Panc1 (cell line): ENCODE data around the gene ALG9. TPM values are rescaled to one million over a fixed set of nuclear protein-coding genes. Genes with fewer than 3 reads are reported as not detected.

Experiments used
- ATAC-seq: fragments of 200-7000 bp; cut with Tn5 transposase; 2 replicates; pipeline ENCODE4 v1.9.1; 2020; ENCODE audit warnings: mild to moderate bottlenecking, moderate library complexity
- BruUV-seq: library from RNA; stranded (reverse); fragments of 400-500 nt; replicated peaks from 2 replicates; lab custom pipeline; 2021; lab: Mats Ljungman, UMichigan
- CTCF ChIA-PET: fragments of 300-600 bp; sonication (Branson Sonifier 250); formaldehyde crosslinking; loops from one replicate; lab custom pipeline; 2022; ENCODE audit warnings: antibody characterized with exemption; lab: Charles Lee
- POLR2A ChIA-PET: fragments of 300-600 bp; sonication (Branson Sonifier 250); formaldehyde crosslinking; loops from one replicate; lab custom pipeline; 2022; ENCODE audit warnings: antibody characterized with exemption; lab: Charles Lee
- DNase-seq: peaks from one replicate; pipeline ENCODE4 v3.0.0-alpha.2; 2010; ENCODE audit warnings: low read depth, low spot score
- H3K27ac ChIP-seq: 2 replicates; pipeline ENCODE4 v1.5.1; 2011; ENCODE audit warnings: mild to moderate bottlenecking, low read length, inconsistent platforms
- H3K27me3 ChIP-seq: fragments of 200-500 bp; sonication (Bioruptor generic); 2 replicates; pipeline ENCODE4 v1.6.0; 2014; ENCODE audit warnings: low read length, inconsistent platforms; ENCODE audit not compliant: control insufficient read depth, insufficient read depth
- H3K36me3 ChIP-seq: fragments of 200-500 bp; sonication (Bioruptor generic); 2 replicates; pipeline ENCODE4 v1.5.1; 2014; ENCODE audit warnings: inconsistent platforms, mild to moderate bottlenecking, low read length, moderate library complexity; ENCODE audit not compliant: control insufficient read depth, insufficient read depth
- H3K4me1 ChIP-seq: 2 replicates; pipeline ENCODE4 v1.5.1; 2011; ENCODE audit warnings: inconsistent platforms, mild to moderate bottlenecking, low read length, moderate library complexity; ENCODE audit not compliant: control insufficient read depth, insufficient read depth
- H3K4me3 ChIP-seq, 2 experiments: 2 replicates each; pipeline ENCODE4 v1.5.1; 2011 to 2012; ENCODE audit warnings: low read depth in 2 of 2, low read length in 2 of 2, mild to moderate bottlenecking in 2 of 2, inconsistent platforms in 1 of 2, moderate library complexity in 1 of 2
- H3K9me3 ChIP-seq: fragments of 200-500 bp; sonication (Bioruptor generic); 2 replicates; pipeline ENCODE4 v1.5.1; 2014; ENCODE audit warnings: low read depth, mild to moderate bottlenecking, inconsistent platforms, low read length, moderate library complexity; ENCODE audit not compliant: control insufficient read depth, insufficient read depth
- POLR2AphosphoS5 ChIP-seq: IDR thresholded peaks from 2 replicates; pipeline ENCODE4 v1.6.1; 2012; ENCODE audit warnings: mild to moderate bottlenecking, low read depth, low read length, moderate library complexity
- SIN3A ChIP-seq: IDR thresholded peaks from 2 replicates; pipeline ENCODE4 v1.6.1; 2012; ENCODE audit warnings: low read depth, mild to moderate bottlenecking, low read length, moderate library complexity, borderline replicate concordance; ENCODE audit not compliant: insufficient read depth
- TCF7L2 ChIP-seq: IDR thresholded peaks from 2 replicates; pipeline ENCODE4 v1.6.1; 2011; ENCODE audit warnings: mild to moderate bottlenecking, low read depth, low read length, inconsistent platforms
- in situ Hi-C: cut with HindIII; loops from 2 replicates; pipeline ENCODE4 v1.10.0; 2016; ENCODE audit warnings: low sequenced_read_pairs, low pct_unique_long_range_greater_than_20kb
- intact Hi-C: fragments of 100-400 bp; cut with micrococcal nuclease; formaldehyde crosslinking; loops from one replicate; pipeline ENCODE4 v1.10.0; 2022; ENCODE audit not compliant: unreplicated experiment
- total RNA-seq: library from RNA; stranded (reverse); gene quantifications from one replicate; pipeline ENCODE4 v1.2.1, GENCODE V29; 2021; ENCODE audit not compliant: unreplicated experiment
- TF ChIP-seq, protein P1 (sequence below): fragments of 450-650 bp; IDR thresholded peaks from 2 replicates; pipeline ENCODE4 v1.5.1; 2017; ENCODE audit warnings: mild to moderate bottlenecking
- TF ChIP-seq, protein P2 (sequence below), 2 experiments: IDR thresholded peaks; 2 replicates each; pipeline ENCODE4 v1.6.1; 2011 to 2012; ENCODE audit warnings: low read depth in 2 of 2, control low read depth in 1 of 2, low read length in 1 of 2, mild to moderate bottlenecking in 1 of 2, moderate library complexity in 1 of 2; ENCODE audit not compliant: insufficient read depth in 1 of 2

ALG9 gene
- total RNA-seq, 1 experiment from 2014 or later: 27.1 TPM

DNA sequence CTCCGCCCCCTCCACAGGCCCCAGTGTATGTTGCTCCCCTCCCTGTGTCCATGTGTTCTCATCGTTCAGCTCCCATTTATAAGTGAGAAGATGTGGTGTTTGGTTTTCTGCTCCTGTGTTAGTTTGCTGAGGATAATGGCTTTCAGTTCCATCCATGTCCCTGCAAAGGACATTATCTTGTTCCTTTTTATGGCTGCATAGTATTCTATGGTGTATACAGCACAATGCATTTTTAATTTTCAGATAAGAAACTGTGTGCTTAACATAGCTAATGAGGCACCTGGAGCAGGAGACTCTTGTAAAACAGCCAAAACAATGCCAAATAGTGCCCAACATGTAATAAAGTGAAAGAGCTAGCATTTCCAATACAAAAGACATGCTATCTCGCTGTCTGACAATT, 21.8 kb downstream of the ALG9 start:
- Histone ChIP-seq H3K27ac (no peak overlapping the region), H3K9me3 (no peaks in the 10 kb centered on the region), H3K4me1 (no peaks in the 10 kb centered on the region), H3K36me3 (peaks cover 7% of the 10 kb centered on the region; the same call in 1 of the 2 replicates), H3K4me3 (no peak overlapping the region), H3K27me3 (no peaks in the 10 kb centered on the region)
- ChIA-PET CTCF (no interaction called here), POLR2A (no interaction called here)
- BruUV-seq: no TSS peak
- TF ChIP-seq, protein P1, sequence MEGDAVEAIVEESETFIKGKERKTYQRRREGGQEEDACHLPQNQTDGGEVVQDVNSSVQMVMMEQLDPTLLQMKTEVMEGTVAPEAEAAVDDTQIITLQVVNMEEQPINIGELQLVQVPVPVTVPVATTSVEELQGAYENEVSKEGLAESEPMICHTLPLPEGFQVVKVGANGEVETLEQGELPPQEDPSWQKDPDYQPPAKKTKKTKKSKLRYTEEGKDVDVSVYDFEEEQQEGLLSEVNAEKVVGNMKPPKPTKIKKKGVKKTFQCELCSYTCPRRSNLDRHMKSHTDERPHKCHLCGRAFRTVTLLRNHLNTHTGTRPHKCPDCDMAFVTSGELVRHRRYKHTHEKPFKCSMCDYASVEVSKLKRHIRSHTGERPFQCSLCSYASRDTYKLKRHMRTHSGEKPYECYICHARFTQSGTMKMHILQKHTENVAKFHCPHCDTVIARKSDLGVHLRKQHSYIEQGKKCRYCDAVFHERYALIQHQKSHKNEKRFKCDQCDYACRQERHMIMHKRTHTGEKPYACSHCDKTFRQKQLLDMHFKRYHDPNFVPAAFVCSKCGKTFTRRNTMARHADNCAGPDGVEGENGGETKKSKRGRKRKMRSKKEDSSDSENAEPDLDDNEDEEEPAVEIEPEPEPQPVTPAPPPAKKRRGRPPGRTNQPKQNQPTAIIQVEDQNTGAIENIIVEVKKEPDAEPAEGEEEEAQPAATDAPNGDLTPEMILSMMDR: no peak
- TF ChIP-seq, protein P2, sequence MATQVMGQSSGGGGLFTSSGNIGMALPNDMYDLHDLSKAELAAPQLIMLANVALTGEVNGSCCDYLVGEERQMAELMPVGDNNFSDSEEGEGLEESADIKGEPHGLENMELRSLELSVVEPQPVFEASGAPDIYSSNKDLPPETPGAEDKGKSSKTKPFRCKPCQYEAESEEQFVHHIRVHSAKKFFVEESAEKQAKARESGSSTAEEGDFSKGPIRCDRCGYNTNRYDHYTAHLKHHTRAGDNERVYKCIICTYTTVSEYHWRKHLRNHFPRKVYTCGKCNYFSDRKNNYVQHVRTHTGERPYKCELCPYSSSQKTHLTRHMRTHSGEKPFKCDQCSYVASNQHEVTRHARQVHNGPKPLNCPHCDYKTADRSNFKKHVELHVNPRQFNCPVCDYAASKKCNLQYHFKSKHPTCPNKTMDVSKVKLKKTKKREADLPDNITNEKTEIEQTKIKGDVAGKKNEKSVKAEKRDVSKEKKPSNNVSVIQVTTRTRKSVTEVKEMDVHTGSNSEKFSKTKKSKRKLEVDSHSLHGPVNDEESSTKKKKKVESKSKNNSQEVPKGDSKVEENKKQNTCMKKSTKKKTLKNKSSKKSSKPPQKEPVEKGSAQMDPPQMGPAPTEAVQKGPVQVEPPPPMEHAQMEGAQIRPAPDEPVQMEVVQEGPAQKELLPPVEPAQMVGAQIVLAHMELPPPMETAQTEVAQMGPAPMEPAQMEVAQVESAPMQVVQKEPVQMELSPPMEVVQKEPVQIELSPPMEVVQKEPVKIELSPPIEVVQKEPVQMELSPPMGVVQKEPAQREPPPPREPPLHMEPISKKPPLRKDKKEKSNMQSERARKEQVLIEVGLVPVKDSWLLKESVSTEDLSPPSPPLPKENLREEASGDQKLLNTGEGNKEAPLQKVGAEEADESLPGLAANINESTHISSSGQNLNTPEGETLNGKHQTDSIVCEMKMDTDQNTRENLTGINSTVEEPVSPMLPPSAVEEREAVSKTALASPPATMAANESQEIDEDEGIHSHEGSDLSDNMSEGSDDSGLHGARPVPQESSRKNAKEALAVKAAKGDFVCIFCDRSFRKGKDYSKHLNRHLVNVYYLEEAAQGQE (IDR thresholded peaks at IDR 0.05; ENCODE audit: insufficient read depth in 1 of 2, low read depth in 2 of 2, low read length in 1 of 2): no peak
- no peak for TF ChIP-seq POLR2AphosphoS5
- TF ChIP-seq SIN3A: no peak
- TF ChIP-seq TCF7L2: no peak
- in situ Hi-C loops (no loop called here), intact Hi-C loops (no loop called here)
- no peak for DNase-seq
- no peak for ATAC-seq

DNA sequence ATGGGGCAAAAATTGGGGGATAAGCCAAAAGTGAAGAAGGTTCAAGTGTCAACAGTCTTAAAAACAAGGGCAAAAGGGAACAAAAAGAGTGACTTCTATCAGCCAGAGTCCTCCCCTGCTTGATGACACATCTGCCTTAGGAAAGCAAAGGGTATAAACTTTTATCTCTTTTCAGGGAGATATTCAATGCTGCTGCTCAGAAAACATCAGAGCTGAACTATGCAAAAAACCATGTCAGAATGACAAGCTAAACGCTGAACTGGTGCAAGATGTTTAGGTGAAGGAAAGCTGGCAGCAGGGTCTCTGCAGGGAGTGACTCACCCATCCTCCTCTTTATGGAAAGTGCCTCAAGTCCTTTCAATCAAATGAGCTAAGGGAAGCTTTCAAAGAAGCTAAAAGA, 24.7 kb downstream of the ALG9 start:
- TF ChIP-seq TCF7L2: no peak
- TF ChIP-seq, protein P2 (IDR thresholded peaks at IDR 0.05; ENCODE audit: insufficient read depth in 1 of 2, low read depth in 2 of 2, low read length in 1 of 2): no peak
- TF ChIP-seq, protein P1: no peak
- no peaks in the 10 kb centered on the region for H3K27me3 ChIP-seq
- intact Hi-C loops (no loop called here), in situ Hi-C loops (no loop called here)
- POLR2A ChIA-PET: no interaction called here
- CTCF ChIA-PET: no interaction called here
- BruUV-seq: no TSS peak
- no peak overlapping the region for H3K27ac ChIP-seq
- no peaks in the 10 kb centered on the region for H3K4me1 ChIP-seq
- ATAC-seq (no peak), DNase-seq (no peak)
- H3K36me3 ChIP-seq: no peaks in the 10 kb centered on the region
- no peaks in the 10 kb centered on the region for H3K9me3 ChIP-seq
- H3K4me3 ChIP-seq: no peak overlapping the region
